Lung (tissue), 12 donors: ENCODE measurements around the gene UBR1. TPM values are rescaled to one million over a fixed set of nuclear protein-coding genes. Genes with fewer than 3 reads are reported as not detected.

Experiments used
- ATAC-seq: fragments of 200-7000 bp; cut with Tn5 transposase; one replicate; pipeline ENCODE4 v1.9.1; 2020; ENCODE audit warnings: moderate number of reproducible peaks; ENCODE audit not compliant: insufficient read depth, low FRiP score
- DNase-seq, 3 donors: peaks; one replicate each; pipeline ENCODE4 v3.0.0-alpha.2; 2013 to 2017
- H3K27ac ChIP-seq, 2 donors: one replicate each; pipeline ENCODE4 v1.5.1; 2013; ENCODE audit warnings: mild to moderate bottlenecking in 2 of 2, moderate library complexity in 2 of 2, control low read depth in 1 of 2, inconsistent platforms in 1 of 2, low read depth in 1 of 2, low read length in 1 of 2
- H3K27me3 ChIP-seq, 3 donors: one replicate each; pipeline ENCODE4 v1.5.1; 2013; ENCODE audit warnings: low read length in 2 of 3; ENCODE audit not compliant: control insufficient read depth in 3 of 3, insufficient read depth in 3 of 3
- H3K36me3 ChIP-seq, 4 donors: one replicate each; pipeline ENCODE4 v1.5.1; 2013; ENCODE audit warnings: low read length in 4 of 4, mild to moderate bottlenecking in 1 of 4, moderate library complexity in 1 of 4; ENCODE audit not compliant: control insufficient read depth in 4 of 4, insufficient read depth in 4 of 4
- H3K4me1 ChIP-seq, 5 donors: one replicate each; pipeline ENCODE4 v1.5.1; 2013; ENCODE audit warnings: low read length in 5 of 5, mild to moderate bottlenecking in 2 of 5, moderate library complexity in 1 of 5; ENCODE audit not compliant: control insufficient read depth in 5 of 5, insufficient read depth in 5 of 5
- H3K4me3 ChIP-seq: one replicate; pipeline ENCODE4 v1.5.1; 2013; ENCODE audit warnings: mild to moderate bottlenecking, control low read depth, moderate library complexity
- H3K9ac ChIP-seq, 2 donors: one replicate each; pipeline ENCODE4 v1.5.1; 2013; ENCODE audit warnings: low read length in 2 of 2, control low read depth in 1 of 2; ENCODE audit not compliant: insufficient read depth in 1 of 2
- H3K9me3 ChIP-seq, 4 donors: one replicate each; pipeline ENCODE4 v1.5.1; 2013; ENCODE audit warnings: low read length in 3 of 4, mild to moderate bottlenecking in 1 of 4, moderate library complexity in 1 of 4; ENCODE audit not compliant: control insufficient read depth in 4 of 4, insufficient read depth in 3 of 4
- CTCF ChIP-seq: IDR thresholded peaks from 2 replicates; pipeline ENCODE4 v1.5.1; 2012; ENCODE audit warnings: mild to moderate bottlenecking; ENCODE audit errors: control extremely low read depth, extremely low read depth
- WGBS, 2 donors: extraction: QIAGEN DNeasy Blood & Tissue Kit; methylation state at CpG; one replicate each; pipeline ENCODE4 v1.1.7; 2013; 5-methylcytosine and 5-hydroxymethylcytosine counted together
- polyA plus RNA-seq, 2 donors: library from polyadenylated mRNA; stranded (reverse); fragments of 200-250 nt; gene quantifications; one replicate each; pipeline ENCODE4 v1.2.1, GENCODE V29; 2013
- total RNA-seq, 2 donors: library from RNA; depleted of rRNA in 1 of 2; stranded (reverse); fragments of >200 nt in 1 of 2; gene quantifications; one replicate each; pipeline ENCODE4 v1.2.1, GENCODE V29; 2014 to 2021
- donor health status: control.
- donor health status: control.
- donor health status: Bipolar disorder and iron deficiency.
- donor health status: healthy.
- donor health status: DM: yes; HTN: yes; CAD: no.

UBR1 gene
- total and polyA plus RNA-seq, 4 donors, result 5.7 to 70.3 (median 17.2) TPM

- H3K4me3 ChIP-seq, result no peak overlapping the region
- peaks cover 0 to 2% (median 0%) of the 10 kb centered on the region in 5 donors for H3K4me1 ChIP-seq
- no peaks in the 10 kb centered on the region for H3K9me3 ChIP-seq
- H3K36me3 ChIP-seq, result peaks cover 10 to 42% (median 11%) of the 10 kb centered on the region in 4 donors
- WGBS, 2 donors, result 85 to 91% methylated on average over 2 of the region's 2 CpGs
- no peak for TF ChIP-seq CTCF
- H3K27me3 ChIP-seq, result no peaks in the 10 kb centered on the region
- ATAC-seq (no peak), DNase-seq (no peak)
- H3K9ac ChIP-seq, result no peak overlapping the region
- no peak overlapping the region for H3K27ac ChIP-seq
Measured at GRCh38 chr15:43071451-43071850, 34.4 kb downstream of the UBR1 start.

GRCh38 chr15:43070893-43071292, 34.9 kb downstream of the UBR1 start:
- Histone ChIP-seq H3K27ac (no peak overlapping the region), H3K27me3 (no peaks in the 10 kb centered on the region), H3K9me3 (no peaks in the 10 kb centered on the region), H3K36me3 (peaks cover 10 to 45% (median 12%) of the 10 kb centered on the region in 4 donors), H3K4me1 (peaks cover 0 to 2% (median 0%) of the 10 kb centered on the region in 5 donors), H3K9ac (no peak overlapping the region), H3K4me3 (no peak overlapping the region)
- ATAC-seq, result no peak
- DNase-seq, result no peak
- 89 to 91% methylated on average over 6 of the region's 6 CpGs for WGBS, 2 donors
- no peak for TF ChIP-seq CTCF

- no peak overlapping the region for H3K9ac ChIP-seq
- no peak overlapping the region for H3K27ac ChIP-seq
- no peak for TF ChIP-seq CTCF
- no peak for DNase-seq
- no peaks in the 10 kb centered on the region for H3K27me3 ChIP-seq
- H3K36me3 ChIP-seq, result peaks cover 10 to 45% (median 12%) of the 10 kb centered on the region in 4 donors
- WGBS, 2 donors, result 93 to 98% methylated on average over 4 of the region's 4 CpGs
- no peaks in the 10 kb centered on the region for H3K9me3 ChIP-seq
- peaks cover 0 to 2% (median 0%) of the 10 kb centered on the region in 5 donors for H3K4me1 ChIP-seq
- no peak overlapping the region for H3K4me3 ChIP-seq
- ATAC-seq, result no peak
Measured at GRCh38 chr15:43070249-43070648, 35.6 kb downstream of the UBR1 start.
